Left hindlimb (tissue), 1 donor: ENCODE measurements around the gene SAMSN1.

Experiments
- DNase-seq: peaks from one replicate; pipeline ENCODE4 v3.0.0-alpha.2; 2018

The SAMSN1 gene

DNA sequence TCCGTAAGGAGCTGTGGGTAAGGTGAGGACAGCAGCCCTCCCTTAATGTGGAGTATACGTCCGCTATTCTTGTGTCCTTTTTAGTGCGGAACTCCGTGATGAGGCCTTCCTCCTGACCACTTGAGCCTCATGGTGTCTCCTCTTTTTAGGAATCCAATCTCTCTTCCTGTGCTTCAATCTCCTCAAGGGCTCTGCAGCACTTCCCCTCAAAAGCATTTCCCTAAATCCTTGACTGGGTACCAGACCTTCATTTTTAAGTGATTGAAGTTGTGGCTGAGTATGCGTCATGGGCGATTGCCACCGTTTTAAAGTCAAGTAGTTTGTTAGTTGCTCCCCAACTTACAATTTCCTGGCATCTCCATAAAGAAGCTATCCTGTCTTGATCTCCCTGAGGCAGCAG lies 62.8 kb downstream of the SAMSN1 start:
- no peak for DNase-seq

DNA sequence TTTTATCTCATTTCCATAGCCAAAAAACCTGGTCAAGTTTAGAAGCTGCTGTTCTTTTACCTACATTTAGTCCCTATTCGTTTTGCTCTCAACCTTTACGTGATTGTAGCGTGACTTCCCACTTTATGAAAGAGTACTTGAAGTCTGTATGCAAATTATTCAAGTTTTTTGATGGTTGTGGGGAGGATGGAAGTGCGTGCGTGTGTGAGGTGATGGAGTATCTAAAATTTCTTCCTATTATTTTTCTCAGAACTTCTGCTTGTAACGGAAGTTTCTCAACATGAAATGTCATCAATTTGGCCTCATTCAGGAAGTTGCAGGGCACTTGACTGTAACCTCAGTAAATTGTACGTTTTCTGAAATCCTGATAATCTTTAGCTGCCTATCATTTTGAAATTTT lies 64.0 kb downstream of the SAMSN1 start:
- DNase-seq = no peak

DNA sequence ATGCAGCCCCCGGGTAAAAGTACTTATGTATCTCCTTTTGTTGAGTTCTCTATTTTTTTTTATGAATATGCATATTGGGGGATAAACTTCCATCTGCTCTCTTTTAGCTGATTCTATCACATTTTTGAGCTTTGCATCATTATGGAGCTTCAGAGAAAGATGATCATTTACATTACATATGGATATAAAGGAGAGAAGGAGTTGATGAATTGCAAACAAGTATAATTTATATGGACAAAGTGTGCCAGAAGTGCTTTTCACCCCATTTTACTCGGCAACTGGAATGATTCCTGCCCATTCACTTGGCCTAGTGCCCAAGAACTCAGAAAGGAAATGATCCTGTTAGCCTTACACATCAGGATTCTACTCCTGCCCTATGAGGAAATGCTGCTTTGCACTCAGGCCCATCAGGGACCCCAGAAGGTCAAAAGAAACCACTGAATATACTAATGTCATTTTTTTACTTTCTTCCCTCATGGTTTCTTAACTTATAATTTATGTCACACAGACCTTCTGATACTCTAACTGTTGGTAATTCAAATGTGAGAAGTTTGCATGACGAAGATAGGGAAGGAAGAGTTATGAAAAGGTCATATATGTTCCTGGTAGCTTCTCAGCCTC lies 65.6 kb downstream of the SAMSN1 start:
- DNase-seq = no peak

GRCh38 chr21:14479241-14479786 lies 66.8 kb downstream of the SAMSN1 start:
- DNase-seq = no peak

GRCh38 chr21:14477841-14478240 lies 68.3 kb downstream of the SAMSN1 start:
- DNase-seq = no peak

GRCh38 chr21:14477133-14477532 lies 69.0 kb downstream of the SAMSN1 start:
- DNase-seq = no peak

DNA sequence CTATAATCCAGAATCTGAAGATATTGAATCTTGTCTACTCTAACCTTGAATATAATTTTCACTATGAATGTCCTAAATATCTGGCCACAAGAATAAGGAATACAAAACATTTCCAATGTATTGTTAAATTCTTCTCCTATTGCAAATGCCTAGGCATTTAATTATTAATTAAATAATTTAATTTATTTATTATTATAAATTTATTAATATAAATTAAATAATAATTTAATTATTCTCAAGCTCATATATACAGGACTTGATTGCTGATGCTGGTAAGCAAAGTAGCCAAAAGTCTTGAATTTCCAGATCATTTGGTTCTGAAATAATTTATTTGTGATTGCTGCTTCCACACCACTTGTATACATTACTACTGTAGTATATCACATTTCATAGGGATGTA lies 71.1 kb downstream of the SAMSN1 start:
- no peak for DNase-seq

GRCh38 chr21:14469641-14470040 lies 76.5 kb downstream of the SAMSN1 start:
- DNase-seq = no peak

- no peak for DNase-seq
Measured at GRCh38 chr21:14466715-14467114, 79.4 kb downstream of the SAMSN1 start.

- no peak for DNase-seq
Measured at GRCh38 chr21:14457762-14458161, 88.4 kb downstream of the SAMSN1 start.

GRCh38 chr21:14456911-14457310 lies 89.2 kb downstream of the SAMSN1 start:
- no peak for DNase-seq

GRCh38 chr21:14454016-14455009 lies 91.8 kb downstream of the SAMSN1 start:
- no peak for DNase-seq

DNA sequence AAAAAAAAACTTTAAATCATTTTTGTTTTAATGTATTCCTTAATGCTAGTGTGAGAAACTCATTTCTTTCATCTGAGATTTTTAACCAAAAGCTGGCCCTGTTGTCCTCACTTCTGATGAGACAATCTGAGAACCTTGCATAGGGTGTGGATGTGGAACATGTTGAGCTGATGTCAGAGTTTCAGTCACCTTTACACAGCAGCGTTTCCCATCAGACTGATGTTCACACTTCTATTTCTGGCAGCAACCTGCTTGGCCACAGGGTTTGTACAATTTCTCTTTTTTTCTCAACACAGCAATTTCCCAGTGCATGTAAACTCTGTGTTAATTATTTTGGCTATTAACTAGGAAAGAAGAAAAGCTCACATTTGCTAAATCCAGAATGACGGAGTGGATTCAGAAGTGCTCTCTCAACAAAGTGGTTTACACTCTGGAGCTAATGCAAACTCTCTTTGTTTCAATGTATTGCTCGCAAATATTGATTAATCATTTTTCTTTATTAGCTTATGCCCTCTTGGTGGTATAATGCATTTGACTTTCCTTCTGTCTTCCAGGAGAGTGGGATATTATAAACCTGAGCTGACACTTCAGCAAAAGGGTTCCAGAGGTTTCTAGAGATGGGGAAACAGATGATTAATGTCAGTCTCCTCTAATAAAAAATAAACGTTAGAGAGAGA lies 92.6 kb downstream of the SAMSN1 start:
- no peak for DNase-seq

GRCh38 chr21:14452727-14453241 lies 93.3 kb downstream of the SAMSN1 start:
- DNase-seq = no peak

DNA sequence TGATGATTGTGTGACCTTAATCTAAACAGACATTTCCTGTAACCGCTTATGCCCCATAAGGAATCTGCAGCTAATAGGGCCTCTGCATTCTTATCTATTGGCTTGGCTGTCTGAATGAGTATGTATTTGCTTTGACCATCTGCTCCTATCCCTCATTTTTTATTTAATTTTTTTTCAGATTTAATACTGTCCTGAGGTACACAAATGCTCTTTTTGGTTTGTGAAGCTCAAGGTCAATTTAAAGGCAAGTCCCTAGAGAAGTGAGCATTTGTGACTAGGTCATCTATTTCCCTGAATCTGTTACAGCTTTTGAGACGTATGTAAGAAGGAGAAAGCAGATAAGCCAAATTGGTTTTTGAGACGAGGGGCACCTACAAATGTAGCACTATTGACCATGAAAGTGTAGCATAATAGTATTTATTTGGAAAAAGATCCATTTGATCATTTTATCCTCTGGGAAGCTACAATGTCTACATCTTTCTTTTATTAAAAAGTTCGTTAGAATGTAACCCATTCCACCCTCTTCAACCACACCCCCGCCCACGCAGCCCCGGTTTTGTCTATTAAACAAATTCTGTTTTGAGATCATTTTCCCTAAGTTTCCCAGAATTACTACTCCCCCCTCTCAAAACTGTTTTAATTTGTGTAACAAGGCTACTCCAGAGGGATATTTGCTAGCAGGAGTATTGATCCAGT lies 93.9 kb downstream of the SAMSN1 start:
- DNase-seq = no peak

DNA sequence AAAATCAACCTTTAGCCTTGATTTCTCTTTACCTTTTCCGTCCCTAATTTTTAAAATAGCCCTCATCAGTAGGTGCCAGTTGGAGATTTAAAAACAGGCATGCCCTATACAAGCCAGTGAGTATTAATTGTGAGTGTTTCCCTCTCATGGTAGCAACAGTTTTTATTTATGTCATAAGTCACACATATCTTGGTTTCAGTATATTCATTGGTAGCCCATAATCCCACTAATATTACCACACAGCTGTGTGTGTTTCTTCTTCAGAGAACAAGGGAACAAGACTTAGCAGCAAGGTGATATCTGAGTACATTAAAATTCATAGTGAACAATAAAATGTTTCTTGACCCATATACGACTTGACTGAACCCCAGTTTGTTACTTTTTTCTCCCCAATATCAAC lies 94.6 kb downstream of the SAMSN1 start:
- DNase-seq = no peak

DNA sequence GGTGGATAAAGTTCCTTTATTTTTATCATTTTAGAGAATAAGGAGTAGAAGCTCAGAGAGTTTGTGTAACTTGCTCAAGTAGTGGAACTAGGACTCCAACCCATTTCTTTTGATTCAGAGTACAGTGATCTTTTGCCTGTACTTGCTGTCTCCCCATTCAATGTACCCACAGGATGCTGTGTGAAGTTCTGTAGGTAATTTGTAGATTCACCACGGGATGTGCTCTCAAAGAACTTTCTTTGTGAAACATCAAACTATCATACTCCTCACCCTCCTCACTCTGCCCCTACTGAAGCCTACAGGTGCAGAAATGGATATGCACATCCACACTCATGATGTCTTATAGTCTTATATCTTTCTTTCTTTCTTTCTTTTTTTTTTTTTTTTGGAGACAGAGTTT lies 97.3 kb downstream of the SAMSN1 start:
- DNase-seq = no peak

DNA sequence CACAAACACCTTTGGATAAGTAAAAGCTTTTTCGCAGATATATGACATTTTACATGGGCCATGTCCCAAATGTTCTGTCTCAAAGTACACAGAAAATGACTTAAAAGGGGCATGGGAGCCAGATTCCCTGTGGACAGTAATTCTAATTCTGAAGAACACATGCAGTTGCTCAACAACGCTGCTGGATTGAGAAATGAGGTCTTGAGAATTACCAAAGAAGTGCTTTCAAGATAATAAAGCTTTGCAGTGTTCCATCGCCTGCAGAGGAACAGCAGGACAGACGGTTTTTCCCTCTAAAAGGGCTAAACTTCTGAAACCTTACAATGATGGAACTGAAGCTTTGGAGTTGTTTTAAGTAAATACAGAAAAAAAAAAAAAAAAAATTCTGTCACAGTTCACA lies 107.9 kb downstream of the SAMSN1 start:
- no peak for DNase-seq

GRCh38 chr21:14435423-14435822 lies 110.7 kb downstream of the SAMSN1 start:
- no peak for DNase-seq
